Stimulated activated CD8-positive, alpha-beta memory T cell treated with anti-CD3 and anti-CD28 coated beads, Interleukin-4, amount 100 ng/mL, for 4 hours (primary cell): Measurements from ENCODE around the gene PTPN6.

Experiments used
- DNase-seq, 2 donors: peaks; one replicate each; pipeline ENCODE4 v3.0.0-alpha.2; 2020; ENCODE audit warnings: low read depth in 2 of 2, low spot score in 1 of 2

The PTPN6 gene

GRCh38 chr12:7001921-7002591 lies 50.9 kb downstream of the PTPN6 start:
- no peak for DNase-seq

GRCh38 chr12:7004287-7004803 lies 53.2 kb downstream of the PTPN6 start:
- DNase-seq = no peak

GRCh38 chr12:7004840-7005239 lies 53.7 kb downstream of the PTPN6 start:
- no peak for DNase-seq

- DNase-seq = no peak
Measured at GRCh38 chr12:7005311-7005710, 54.2 kb downstream of the PTPN6 start.

GRCh38 chr12:7006639-7007038 lies 55.5 kb downstream of the PTPN6 start:
- no peak for DNase-seq

GRCh38 chr12:7008864-7009263 lies 57.7 kb downstream of the PTPN6 start:
- no peak for DNase-seq

GRCh38 chr12:7009512-7009911 lies 58.4 kb downstream of the PTPN6 start:
- no peak for DNase-seq
